SK-N-SH treated with all-trans-retinoic acid at 6 μM for 48 hours (cell line): ENCODE data around the gene SPTA1.

ENCODE experiments used
- ATAC-seq: fragments of 200-7000 bp; cut with Tn5 transposase; 3 replicates; pipeline ENCODE4 v1.9.1; 2020; ENCODE audit warnings: mild to moderate bottlenecking, moderate library complexity
- ARNTL ChIP-seq: fragments of 450-650 bp; formaldehyde crosslinking; IDR thresholded peaks from 2 replicates; pipeline ENCODE4 v1.5.0; 2020; ENCODE audit warnings: low read depth, mild to moderate bottlenecking, moderate library complexity, borderline replicate concordance
- BACH2 ChIP-seq: fragments of 250-450 bp; sonication (Bioruptor Pico); IDR thresholded peaks from 2 replicates; pipeline ENCODE4 v1.9.0; 2021; ENCODE audit warnings: mild to moderate bottlenecking, borderline replicate concordance
- GLIS3 ChIP-seq: fragments of 250-450 bp; sonication (Bioruptor Pico); IDR thresholded peaks from 2 replicates; pipeline ENCODE4 v1.5.0; 2020; ENCODE audit warnings: mild to moderate bottlenecking, moderate library complexity
- ISL1 ChIP-seq: fragments of 250-450 bp; sonication (Bioruptor Pico); IDR thresholded peaks from 2 replicates; pipeline ENCODE4 v2.1.2; 2022; ENCODE audit warnings: mild to moderate bottlenecking, moderate library complexity
- OSR1 ChIP-seq: fragments of 250-450 bp; sonication (Bioruptor Pico); IDR thresholded peaks from 2 replicates; pipeline ENCODE4 v1.8.0; 2022; ENCODE audit warnings: moderate library complexity, mild to moderate bottlenecking, inconsistent platforms
- PPARA ChIP-seq: fragments of 250-450 bp; sonication (Bioruptor Pico); IDR thresholded peaks from 2 replicates; pipeline ENCODE4 v1.5.0; 2020; ENCODE audit warnings: mild to moderate bottlenecking, borderline replicate concordance
- RARB ChIP-seq: fragments of 250-450 bp; sonication (Bioruptor Pico); IDR thresholded peaks from 2 replicates; pipeline ENCODE4 v1.8.0; 2021; ENCODE audit warnings: mild to moderate bottlenecking, moderate library complexity
- TCF4 ChIP-seq: fragments of 250-450 bp; sonication (Bioruptor Pico); IDR thresholded peaks from 2 replicates; pipeline ENCODE4 v1.8.0; 2021; ENCODE audit warnings: mild to moderate bottlenecking, moderate library complexity, borderline replicate concordance
- ZC3H10 ChIP-seq: fragments of 250-450 bp; sonication (Bioruptor Pico); IDR thresholded peaks from 2 replicates; pipeline ENCODE4 v1.5.1; 2021; ENCODE audit warnings: mild to moderate bottlenecking, moderate library complexity
- ZFP3 ChIP-seq: fragments of 250-450 bp; sonication (Bioruptor Pico); IDR thresholded peaks from 2 replicates; pipeline ENCODE4 v1.5.0; 2020; ENCODE audit warnings: mild to moderate bottlenecking, moderate library complexity
- ZFP30 ChIP-seq: fragments of 450-650 bp; formaldehyde crosslinking; IDR thresholded peaks from 2 replicates; pipeline ENCODE4 v1.5.0; 2022; ENCODE audit warnings: mild to moderate bottlenecking, moderate library complexity
- ZNF8 ChIP-seq: fragments of 450-650 bp; formaldehyde crosslinking; IDR thresholded peaks from 2 replicates; pipeline ENCODE4 v1.5.0; 2020; ENCODE audit warnings: mild to moderate bottlenecking, moderate library complexity
- TF ChIP-seq, protein P1 (sequence below): fragments of 250-450 bp; sonication (Bioruptor Pico); IDR thresholded peaks from 2 replicates; pipeline ENCODE4 v1.8.0; 2021; ENCODE audit warnings: low read depth, mild to moderate bottlenecking, moderate library complexity, borderline replicate concordance
- TF ChIP-seq, protein P2 (sequence below): fragments of 250-450 bp; sonication (Bioruptor Pico); IDR thresholded peaks from 2 replicates; pipeline ENCODE4 v1.5.1; 2020; ENCODE audit warnings: low read depth, mild to moderate bottlenecking, moderate library complexity
- TF ChIP-seq, protein P3 (sequence below): fragments of 250-450 bp; sonication (Bioruptor Pico); IDR thresholded peaks from 2 replicates; pipeline ENCODE4 v1.5.1; 2021; ENCODE audit warnings: mild to moderate bottlenecking, moderate library complexity
- TF ChIP-seq, protein P4 (sequence below): fragments of 250-450 bp; sonication (Bioruptor Pico); IDR thresholded peaks from 2 replicates; pipeline ENCODE4 v1.5.0; 2020; ENCODE audit warnings: mild to moderate bottlenecking, moderate library complexity

Gene SPTA1

GRCh38 chr1:158731707-158732106 lies 45.2 kb upstream of the SPTA1 start (continued):
- TF ChIP-seq, protein P1, sequence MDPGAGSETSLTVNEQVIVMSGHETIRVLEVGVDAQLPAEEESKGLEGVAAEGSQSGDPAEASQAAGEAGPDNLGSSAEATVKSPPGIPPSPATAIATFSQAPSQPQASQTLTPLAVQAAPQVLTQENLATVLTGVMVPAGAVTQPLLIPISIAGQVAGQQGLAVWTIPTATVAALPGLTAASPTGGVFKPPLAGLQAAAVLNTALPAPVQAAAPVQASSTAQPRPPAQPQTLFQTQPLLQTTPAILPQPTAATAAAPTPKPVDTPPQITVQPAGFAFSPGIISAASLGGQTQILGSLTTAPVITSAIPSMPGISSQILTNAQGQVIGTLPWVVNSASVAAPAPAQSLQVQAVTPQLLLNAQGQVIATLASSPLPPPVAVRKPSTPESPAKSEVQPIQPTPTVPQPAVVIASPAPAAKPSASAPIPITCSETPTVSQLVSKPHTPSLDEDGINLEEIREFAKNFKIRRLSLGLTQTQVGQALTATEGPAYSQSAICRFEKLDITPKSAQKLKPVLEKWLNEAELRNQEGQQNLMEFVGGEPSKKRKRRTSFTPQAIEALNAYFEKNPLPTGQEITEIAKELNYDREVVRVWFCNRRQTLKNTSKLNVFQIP (CRISPR knock-in tag): no peak
- TF ChIP-seq PPARA (CRISPR knock-in tag) (no peak), GLIS3 (CRISPR knock-in tag) (no peak), ARNTL (CRISPR knock-in tag) (no peak), TCF4 (CRISPR knock-in tag) (no peak), ZFP30 (no peak)
- TF ChIP-seq, protein P2, sequence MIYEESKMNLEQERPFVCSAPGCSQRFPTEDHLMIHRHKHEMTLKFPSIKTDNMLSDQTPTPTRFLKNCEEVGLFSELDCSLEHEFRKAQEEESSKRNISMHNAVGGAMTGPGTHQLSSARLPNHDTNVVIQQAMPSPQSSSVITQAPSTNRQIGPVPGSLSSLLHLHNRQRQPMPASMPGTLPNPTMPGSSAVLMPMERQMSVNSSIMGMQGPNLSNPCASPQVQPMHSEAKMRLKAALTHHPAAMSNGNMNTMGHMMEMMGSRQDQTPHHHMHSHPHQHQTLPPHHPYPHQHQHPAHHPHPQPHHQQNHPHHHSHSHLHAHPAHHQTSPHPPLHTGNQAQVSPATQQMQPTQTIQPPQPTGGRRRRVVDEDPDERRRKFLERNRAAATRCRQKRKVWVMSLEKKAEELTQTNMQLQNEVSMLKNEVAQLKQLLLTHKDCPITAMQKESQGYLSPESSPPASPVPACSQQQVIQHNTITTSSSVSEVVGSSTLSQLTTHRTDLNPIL (CRISPR knock-in tag): no peak

DNA sequence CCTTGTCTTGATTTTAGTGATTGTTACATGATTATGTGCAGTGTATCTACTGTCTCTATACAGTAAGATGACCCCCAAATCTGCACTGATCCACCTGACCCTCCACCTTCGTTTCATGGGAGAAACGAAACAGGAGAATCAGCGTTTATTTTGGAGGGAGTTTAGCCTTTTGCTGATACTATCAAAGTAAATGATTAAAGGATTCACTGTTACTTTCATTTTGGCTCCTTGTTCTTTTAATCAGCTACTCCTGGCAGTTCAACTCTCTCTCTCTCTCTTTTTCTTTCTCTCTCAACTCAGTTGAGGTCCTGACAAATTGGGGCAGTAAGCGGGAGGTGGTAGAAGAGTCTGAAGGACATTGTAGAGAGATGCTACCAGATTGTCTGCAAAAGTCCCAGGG lies 43.9 kb upstream of the SPTA1 start:
- TF ChIP-seq RARB (no peak), ARNTL (CRISPR knock-in tag) (no peak), OSR1 (CRISPR knock-in tag) (no peak), ZFP3 (CRISPR knock-in tag) (no peak), GLIS3 (CRISPR knock-in tag) (no peak), ZNF8 (CRISPR knock-in tag) (no peak), BACH2 (CRISPR knock-in tag) (no peak)
- TF ChIP-seq, protein P3, sequence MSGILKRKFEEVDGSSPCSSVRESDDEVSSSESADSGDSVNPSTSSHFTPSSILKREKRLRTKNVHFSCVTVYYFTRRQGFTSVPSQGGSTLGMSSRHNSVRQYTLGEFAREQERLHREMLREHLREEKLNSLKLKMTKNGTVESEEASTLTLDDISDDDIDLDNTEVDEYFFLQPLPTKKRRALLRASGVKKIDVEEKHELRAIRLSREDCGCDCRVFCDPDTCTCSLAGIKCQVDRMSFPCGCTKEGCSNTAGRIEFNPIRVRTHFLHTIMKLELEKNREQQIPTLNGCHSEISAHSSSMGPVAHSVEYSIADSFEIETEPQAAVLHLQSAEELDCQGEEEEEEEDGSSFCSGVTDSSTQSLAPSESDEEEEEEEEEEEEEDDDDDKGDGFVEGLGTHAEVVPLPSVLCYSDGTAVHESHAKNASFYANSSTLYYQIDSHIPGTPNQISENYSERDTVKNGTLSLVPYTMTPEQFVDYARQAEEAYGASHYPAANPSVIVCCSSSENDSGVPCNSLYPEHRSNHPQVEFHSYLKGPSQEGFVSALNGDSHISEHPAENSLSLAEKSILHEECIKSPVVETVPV (CRISPR knock-in tag): no peak
- TF ChIP-seq, protein P1 (CRISPR knock-in tag): no peak
- no peak for ATAC-seq

DNA sequence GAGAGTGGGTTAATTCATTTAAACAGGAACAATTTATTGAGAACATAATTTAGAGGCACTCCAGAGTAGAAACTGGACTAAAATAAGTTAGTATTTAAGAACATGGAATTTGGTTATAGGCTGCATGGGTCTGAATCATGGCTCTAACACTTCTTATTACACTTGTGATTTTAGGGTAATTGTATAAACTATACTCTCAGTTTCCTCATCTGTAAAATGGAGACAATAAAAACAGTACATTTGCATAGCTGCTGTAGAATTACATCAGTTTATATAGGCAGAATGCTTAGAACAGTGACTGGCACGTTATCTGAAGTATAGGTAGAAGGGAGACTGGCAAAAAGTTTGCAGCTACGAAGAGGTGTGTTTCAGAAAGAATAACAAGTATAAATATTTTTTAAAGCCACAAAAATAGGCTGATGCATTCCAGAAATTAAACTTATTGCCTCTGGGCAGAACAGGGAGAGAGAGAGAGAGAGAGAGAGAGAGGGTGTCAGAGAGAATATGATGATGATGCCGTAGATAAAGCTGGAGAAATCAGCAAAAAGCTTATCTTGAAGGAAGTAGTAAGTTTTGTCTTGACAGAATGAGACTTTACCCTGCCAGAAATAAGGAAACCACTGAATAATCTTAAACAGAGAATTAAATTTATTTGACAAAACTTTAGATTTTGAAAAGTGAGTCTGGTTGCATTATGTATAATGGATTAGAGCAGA lies 42.2 kb upstream of the SPTA1 start:
- no peak for ATAC-seq
- TF ChIP-seq RARB (no peak), ZC3H10 (CRISPR knock-in tag) (no peak)

DNA sequence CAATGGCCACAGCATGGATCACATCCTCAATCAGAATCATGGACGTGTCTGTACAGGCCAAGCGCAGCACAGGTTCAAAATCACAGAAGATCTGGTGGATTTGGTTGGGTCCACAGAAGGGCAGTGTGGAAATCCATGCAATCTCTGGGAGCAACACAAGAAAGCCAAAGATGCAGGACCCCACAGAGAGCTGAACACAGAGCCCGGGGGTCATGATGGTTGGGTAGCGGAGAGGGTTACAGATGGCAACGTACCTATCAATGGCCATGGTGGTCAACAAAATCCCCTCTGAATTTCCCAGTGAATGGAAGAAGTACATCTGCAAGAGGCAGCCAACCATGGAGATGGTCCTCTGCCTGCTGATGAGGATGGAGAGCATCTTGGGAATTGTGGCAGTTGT lies 37.9 kb upstream of the SPTA1 start:
- no peak for ATAC-seq
- TF ChIP-seq ZNF8 (CRISPR knock-in tag) (no peak), ZFP30 (no peak), OSR1 (CRISPR knock-in tag) (no peak), ISL1 (CRISPR knock-in tag) (no peak), RARB (no peak), ZFP3 (CRISPR knock-in tag) (no peak)
- TF ChIP-seq, protein P3 (CRISPR knock-in tag): no peak
- TF ChIP-seq, protein P4, sequence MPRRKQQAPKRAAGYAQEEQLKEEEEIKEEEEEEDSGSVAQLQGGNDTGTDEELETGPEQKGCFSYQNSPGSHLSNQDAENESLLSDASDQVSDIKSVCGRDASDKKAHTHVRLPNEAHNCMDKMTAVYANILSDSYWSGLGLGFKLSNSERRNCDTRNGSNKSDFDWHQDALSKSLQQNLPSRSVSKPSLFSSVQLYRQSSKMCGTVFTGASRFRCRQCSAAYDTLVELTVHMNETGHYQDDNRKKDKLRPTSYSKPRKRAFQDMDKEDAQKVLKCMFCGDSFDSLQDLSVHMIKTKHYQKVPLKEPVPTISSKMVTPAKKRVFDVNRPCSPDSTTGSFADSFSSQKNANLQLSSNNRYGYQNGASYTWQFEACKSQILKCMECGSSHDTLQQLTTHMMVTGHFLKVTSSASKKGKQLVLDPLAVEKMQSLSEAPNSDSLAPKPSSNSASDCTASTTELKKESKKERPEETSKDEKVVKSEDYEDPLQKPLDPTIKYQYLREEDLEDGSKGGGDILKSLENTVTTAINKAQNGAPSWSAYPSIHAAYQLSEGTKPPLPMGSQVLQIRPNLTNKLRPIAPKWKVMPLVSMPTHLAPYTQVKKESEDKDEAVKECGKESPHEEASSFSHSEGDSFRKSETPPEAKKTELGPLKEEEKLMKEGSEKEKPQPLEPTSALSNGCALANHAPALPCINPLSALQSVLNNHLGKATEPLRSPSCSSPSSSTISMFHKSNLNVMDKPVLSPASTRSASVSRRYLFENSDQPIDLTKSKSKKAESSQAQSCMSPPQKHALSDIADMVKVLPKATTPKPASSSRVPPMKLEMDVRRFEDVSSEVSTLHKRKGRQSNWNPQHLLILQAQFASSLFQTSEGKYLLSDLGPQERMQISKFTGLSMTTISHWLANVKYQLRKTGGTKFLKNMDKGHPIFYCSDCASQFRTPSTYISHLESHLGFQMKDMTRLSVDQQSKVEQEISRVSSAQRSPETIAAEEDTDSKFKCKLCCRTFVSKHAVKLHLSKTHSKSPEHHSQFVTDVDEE (CRISPR knock-in tag): no peak
- TF ChIP-seq, all 23 proteins: peak for 0
